Ovary (tissue), 3 donors: ENCODE results near the gene PCGF6.

ENCODE experiments used
- CTCF ChIP-seq, 3 donors: fragments of 450-650 bp in 2 of 3; fragments of 200-600 bp in 1 of 3; IDR thresholded peaks; one replicate each; pipeline versions ENCODE4 v1.5.1 to v1.8.0; 2016 to 2022; ENCODE audit warnings: antibody characterized with exemption in 3 of 3, mild to moderate bottlenecking in 1 of 3
- POLR2A ChIP-seq: fragments of 450-650 bp; IDR thresholded peaks from one replicate; pipeline ENCODE4 v1.6.1; 2017; ENCODE audit warnings: antibody characterized with exemption, mild to moderate bottlenecking, moderate library complexity
- donor health status: DM: no; HTN: no; CAD: no.

GRCh38 chr10:103291588-103291987, 59.4 kb downstream of the PCGF6 start:
- no peak for TF ChIP-seq CTCF (IDR thresholded peaks at IDR 0.05)
- no peak for TF ChIP-seq POLR2A
